Measurements from ENCODE around the gene FAM135A.
"Not testable (repeated sequence)": the region's sequence is repeated elsewhere in the genome, so short reads cannot be mapped to it uniquely, and the experiment has no call there.

Gene FAM135A

DNA sequence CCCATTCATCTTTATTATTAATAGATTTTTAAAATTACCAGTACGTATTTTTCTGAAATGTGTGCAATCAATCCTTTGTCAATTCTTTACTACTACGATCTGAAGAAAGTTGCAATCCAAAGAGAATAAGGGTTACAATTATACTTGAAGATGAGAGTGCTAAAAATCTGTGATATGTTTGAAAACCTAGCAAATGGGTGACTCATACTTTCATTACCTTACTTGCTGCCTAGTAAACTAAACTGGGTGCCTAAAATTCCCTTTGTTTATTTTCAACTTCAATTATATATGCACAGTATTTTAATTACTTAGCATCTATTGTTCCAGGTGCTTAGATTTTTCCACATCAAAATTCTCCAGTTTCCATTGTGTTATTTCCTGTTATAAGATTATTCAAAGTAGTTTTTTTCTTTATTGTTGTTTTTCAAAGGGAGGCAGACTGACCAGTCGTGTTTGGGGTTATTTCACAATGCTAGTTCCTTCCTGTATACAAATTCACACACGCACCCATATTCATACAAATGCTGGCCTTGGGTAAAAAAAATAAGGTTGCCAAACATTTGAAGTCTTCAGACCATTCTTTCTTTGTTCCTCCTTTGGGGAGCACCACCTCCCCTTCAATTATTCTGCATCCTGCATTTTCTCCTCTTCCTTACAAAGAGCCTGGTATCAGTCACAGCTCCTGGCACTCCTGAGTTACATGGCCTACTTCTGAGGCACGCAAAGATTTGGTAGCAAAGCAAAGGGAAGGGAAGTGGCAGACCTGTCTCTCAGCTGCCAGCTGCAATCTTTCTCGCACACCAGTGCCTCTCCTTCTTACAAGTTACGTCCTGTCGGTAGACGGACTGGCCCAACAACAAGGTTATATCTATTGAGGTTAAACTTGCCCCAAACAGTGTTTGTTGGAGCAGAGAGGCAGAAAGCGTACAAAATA, 16.2 kb upstream of the FAM135A start:
- FAIRE-seq: no peak

DNA sequence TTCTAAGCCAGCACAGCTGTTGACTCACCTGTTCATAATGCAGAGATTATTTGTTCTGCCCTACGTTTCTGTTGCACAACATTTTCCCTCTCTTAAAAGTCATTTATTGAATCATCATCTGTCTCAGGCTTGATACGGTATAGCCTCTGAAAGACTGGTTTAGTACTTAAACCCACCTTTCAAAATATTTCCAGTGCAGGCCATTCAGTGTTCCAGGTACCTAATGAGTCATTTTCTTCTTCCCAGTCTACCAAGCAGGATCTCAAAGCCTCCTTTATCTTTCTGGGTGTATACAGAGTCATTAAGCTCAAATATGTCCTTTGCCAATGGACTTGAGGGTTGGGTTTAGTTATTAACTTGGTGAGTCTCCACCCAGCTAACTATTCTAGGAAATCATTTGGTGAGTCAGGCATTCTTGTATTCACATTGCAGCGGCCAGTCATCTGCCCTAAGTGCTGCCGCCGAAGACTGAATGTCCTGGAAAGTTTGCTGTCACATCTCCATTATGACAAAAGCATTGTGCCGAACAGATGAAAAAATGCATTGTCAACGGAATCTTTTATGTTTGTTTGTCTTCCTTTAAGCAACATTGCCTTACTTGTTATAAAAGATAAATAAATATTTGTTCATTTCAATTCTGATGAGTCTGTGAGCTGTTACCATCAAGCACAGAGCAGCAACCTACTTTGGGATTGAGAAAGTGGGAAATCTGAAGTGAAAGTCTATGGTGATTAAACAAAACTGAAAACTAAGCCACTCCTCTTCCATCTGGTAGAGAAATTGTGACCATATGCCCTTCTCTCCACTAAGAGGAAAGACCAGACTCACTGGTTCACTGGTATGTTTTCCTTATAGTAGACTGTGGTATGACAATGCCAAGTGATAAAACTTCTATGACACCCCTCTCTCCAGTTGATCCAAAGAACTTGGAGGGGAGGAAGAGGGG, 14.3 kb upstream of the FAM135A start:
- no peak for FAIRE-seq

DNA sequence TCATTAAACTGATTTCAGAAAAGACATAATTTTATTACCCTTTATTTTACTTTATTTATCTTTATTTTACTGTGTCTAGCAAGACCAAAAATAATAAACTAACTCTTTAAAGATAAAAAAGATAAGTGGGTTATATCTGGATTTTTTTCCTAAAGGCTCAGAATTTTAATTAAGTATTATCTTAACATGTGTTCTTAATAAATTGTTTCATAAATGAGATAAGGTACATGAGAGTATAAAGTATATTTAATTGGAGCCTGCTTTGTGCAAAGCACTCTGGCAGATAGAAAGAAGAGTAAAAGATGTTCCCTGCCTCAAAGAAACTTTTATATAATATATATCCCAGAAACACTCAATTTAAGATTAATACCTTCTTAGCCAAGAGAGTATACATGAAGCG, 8.7 kb upstream of the FAM135A start:
- peak; percentile 89 for FAIRE-seq

DNA sequence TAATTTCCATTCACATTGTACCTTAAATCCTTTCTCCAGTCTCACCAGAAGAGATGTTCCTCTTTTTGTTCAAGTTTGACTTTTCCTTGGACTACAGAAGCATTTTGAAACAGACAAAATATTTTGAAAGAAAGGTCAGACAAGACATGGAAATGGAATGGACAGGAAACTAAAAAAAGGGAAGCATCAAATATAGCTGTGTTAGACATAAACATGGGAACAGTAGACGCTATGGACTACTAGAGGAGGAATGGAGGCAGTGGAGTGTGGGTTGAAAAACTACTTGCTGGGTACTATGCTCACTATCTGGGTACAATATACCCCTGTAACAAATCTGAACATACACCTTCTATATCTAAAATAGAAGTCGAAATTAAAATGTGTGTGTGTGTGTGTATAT, 4.1 kb upstream of the FAM135A start:
- no peak for FAIRE-seq

DNA sequence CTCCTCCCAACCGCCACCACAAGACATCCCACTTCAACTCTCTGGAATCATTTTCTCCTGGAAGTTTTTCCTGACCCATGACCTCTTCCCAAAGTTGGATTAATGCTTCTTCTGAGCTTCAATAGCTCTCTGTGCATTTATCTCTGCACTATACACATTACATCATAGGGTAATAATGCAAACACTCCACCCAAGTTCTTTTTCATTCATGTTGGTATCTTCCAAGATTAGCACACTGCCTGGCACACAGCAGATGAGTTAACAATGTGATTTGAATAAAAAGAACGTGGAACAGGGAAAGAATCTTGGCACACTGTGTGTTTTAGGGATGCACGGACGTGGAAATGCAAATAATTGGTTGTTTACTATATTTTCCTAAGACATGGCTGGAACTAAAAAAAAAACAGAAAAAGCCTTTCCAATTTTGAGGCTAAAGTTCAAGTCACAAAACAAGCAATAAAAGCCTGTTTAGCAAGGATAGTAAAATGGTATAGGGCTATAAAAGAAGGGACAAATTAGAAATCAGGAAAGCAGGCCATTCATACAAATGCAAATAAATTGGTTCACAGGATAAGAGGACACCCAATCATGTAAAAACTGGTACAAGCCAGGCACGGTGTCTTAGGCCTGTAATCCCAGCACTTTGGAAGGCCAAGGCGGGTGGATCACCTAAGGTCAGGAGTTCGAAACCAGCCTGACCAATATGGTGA, 1.6 kb upstream of the FAM135A start:
- no peak for FAIRE-seq

DNA sequence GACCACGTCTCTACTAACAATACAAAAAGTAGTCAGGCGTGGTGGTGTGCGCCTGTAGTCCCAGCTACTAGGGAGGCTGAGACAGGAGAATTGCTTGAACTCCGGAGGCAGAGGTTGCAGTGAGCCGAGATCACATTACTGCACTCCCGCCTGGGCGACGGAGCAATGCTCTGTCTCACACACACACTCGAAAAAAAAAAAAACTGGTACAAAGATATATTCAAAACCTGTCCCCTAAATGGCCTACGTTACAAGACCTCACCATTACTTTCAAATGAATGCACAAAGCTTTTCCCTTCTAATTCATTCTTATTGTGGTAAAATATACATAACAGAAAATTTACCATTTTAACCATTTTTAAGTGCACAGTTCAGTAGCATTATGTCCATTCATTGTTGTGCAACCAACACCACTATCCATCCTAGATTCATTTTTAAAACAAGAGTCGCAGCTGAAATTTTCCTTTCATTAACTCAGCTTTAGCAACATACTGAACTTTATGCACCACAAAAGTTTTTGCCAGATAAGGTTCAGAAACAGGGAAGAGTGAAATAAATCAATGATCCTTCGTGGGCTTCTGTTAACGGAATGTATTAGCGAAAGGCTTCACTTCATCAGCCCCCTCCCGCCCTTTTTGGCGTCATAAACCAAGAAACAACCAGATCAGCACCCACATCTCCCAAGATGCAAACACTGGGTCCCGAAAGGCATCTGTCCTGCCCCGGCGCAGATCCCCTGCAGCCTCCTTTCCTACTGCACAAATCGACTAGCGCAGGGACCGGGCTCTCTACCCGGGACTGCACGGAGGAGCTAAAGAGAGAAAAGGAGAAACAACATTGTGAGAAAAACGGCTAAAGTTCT, 825 bp upstream of the FAM135A start:
- FAIRE-seq: no peak

DNA sequence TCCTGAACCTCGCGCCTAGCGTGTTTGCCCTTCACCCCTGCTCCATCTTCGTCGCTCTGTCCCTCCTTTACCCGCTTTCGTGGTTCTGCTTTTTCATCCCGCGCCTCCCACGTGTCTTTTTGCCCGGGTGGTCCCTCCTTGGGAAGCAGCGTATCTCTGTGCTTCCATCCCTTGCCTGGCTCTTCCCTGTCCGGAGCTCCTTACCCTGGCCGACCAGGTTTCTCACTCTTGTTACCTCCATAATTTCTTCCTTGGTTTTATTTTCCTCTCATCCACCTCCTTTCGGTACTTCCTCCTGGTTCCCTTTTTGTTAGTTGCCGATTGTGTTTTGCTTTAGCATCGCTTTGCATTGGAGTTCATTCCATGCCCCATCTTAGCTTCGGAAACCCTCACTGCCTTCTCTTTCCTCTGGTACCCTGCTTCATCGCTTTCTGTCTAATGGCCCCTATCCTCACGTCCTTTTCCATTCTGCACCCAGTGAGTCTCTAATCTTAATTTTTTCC, 735 bp downstream of the FAM135A start:
- FAIRE-seq: no peak

DNA sequence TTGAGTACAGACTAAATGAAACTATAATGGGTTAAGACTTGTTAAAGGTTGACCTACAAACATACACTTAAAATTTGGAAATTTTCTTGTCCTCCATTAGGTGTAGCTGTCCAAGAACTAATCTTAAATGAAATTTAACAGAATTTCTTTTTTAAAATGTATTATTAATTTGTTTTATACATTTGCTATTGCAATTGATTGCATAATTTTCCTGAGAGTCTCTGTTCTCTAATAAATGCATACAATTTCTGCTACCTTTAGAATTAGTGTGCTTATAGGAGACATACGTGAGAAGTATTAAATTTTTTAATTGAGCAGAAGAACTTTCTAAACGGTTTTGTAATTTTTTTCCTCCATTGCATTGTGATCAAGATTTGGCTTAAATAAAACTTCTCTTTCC, 1.5 kb downstream of the FAM135A start:
- no peak for FAIRE-seq

DNA sequence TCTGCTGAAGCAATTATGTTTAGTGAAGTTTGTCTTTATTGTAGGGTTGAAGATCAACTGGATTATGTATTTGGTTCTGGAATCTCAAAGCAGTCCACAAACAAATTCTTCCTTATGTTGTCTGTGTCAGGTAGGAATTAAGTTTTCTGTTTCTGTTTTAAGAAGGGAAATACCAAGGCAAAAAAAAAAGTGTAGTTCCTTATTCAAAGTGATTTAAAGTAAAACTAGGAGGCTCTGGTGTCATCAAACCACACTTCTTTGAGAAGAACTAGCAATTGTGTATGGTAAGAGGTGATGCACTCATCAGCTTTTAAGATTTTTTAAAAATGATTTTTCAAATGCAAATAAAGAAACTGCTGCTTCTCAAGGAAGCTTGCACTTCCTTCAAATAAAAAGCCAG, 1.9 kb downstream of the FAM135A start:
- no peak for FAIRE-seq

DNA sequence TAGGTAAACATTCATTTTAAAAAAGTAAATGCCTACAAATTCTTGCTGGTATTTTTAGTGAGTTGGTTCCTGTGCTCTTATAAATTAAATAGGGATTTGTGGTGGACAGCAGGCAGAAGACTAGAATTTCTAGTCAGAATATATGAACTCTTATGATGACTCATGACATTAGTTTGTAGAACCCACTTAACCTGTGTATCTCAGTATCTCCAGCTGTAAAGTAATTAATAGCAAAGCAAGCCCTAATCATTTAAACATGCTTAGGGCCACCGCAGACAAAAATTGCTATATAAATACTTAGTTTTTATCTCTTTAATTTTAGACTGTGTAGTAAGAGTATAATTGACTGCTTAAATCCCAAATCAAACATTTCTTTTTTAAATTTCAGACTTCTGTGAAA, 2.4 kb downstream of the FAM135A start:
- no peak for FAIRE-seq

DNA sequence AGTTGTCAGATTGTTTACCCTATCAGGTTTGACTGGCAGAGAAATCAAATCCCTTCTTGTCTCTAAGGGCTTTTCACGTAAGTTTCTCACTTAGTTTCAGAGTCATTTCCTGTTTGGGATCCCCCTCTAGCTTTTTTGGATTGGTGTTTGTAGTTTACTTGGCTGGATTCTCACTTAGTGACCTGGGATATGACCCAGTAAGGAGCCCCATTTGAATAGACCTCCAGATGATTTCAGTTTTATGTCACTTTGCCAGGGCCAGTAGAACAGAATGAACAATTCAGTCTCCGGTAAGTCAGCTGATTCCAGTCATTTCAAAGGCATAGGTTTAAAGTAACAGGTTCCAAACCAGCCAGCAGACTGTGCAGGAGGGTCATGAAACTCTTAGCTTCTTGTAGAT, 8.2 kb downstream of the FAM135A start:
- FAIRE-seq: no peak

DNA sequence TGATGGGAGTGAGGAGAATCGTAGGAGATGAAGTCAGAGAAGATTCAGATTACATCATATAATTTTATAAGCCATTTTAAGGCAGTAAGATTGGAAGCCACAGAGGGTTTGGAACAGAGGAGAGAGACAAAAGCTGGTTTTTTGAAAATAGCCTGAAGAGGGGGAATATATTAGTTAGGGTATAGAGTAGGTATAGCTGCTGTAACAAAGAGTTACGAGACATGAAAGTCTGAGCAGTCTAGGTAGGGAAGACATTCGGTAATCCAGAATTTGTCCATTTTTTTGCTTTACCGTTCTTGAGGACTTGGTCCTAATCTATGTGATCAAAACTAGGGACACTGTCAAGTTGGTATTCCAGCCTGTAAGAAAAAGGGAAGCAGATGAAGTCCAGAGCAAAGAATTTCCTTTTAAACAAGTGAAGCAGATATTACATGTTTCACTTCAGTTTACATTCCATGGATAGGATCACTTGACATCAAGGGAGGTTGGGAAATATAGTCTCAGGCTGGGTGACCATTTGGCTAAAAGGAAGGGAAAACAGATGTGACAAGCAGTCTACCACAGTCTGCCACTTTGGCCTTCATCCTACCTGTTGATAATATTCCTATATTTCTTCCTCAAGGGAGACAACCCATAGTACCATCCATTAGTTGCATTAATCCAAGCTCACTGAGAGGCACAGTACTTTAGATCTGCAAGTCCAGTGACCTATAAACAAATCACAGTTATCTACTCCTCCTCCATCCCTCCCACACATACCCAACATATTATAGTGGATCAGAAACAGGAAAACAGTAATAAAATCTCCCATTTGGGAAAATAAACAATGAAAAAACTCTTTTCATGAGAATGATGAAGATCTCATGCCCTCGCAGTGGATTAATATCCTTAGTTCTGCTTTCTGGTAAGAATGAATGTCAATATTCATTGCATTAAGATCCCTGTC, 10.2 kb downstream of the FAM135A start:
- FAIRE-seq: peak; percentile 94

DNA sequence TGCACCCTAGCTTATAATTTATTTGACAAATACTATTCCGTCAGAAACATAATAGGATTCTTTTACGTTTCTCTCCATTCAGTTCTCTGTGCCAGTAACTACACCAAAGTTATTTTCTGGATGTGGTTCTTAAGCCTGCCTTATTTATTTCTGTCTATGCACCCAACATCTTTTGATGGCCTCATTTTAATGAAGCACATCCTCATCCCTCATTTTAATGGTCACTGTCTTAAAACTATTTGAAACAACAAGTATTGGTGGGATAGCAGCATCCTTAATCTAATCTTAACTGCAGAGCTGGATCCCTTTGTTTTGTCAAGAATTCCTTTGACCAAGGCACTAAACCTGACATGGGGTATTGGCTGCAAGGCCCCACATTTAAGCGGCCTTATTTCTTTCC, 11.0 kb downstream of the FAM135A start:
- FAIRE-seq: peak; percentile 91

DNA sequence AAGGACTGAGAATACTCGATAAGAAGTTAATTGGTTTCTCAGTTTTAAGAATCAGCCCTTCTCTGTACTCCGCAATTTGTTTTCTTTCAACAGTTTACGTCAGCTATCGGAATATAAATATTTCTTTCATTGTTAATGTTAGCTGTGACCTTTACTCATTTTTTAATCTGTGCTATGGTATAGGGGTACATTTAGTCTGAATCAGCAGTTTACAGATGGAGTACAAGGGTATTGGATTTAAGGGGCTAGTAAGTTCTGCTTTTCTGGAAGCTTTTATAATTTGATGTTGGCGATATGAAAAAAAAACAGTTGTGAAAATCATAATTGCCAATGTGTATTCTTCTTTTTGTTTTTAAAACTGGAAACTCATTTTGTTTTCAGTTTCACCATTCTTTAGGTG, 23.0 kb downstream of the FAM135A start:
- no peak for FAIRE-seq

DNA sequence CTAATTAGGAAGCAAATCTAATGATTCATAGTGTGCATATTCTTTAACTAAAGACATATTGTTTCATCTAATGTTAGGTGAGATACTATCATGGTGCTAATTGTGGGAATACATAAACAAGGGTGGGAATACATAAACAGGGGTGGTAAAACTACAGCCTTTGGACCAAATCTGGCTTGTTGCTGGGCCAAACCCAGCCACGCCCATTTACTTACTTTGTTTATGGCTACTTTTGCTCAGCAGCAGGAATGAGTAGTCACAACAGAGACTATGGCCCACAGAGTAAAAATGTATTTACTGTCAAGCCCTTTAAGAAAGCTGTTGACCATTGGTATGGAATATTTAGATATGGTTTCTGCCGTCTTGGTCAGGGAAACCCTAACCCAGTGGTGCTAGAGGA, 31.7 kb downstream of the FAM135A start:
- no peak for FAIRE-seq

DNA sequence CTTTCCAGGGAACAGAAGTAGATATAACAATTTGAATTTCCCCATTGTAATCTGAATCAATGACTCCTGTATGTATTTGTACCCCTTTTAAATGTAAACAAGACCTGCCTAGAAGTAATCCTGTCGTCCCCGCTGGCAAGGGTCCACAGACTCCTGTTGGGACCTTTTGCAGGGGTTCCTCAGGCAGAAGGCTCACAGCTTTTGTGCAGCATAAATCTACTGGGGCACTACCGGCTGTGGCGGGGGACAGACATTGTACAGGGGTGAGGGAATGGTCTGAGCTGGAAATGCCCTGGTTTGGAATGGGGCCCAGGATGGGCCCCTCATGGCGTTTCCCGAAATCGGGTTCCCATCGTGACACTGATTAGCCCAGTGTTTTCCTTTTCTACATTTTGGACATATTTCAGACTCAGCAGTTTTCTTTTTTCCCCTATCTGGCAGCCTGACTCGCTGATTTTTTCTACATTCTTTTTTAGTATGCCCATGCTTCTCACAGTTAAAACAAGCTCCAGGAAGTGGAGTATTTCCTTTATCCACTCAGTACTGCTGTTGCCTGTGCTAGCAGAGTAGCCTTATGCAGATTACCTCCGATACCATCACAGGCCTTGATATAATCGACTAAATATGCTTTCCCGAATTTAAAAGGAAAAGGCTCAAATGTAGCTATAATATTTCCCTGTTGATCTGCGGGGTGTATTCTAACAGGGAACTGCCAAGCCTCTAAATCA, 34.2 kb downstream of the FAM135A start:
- not testable (repeated sequence) for FAIRE-seq

DNA sequence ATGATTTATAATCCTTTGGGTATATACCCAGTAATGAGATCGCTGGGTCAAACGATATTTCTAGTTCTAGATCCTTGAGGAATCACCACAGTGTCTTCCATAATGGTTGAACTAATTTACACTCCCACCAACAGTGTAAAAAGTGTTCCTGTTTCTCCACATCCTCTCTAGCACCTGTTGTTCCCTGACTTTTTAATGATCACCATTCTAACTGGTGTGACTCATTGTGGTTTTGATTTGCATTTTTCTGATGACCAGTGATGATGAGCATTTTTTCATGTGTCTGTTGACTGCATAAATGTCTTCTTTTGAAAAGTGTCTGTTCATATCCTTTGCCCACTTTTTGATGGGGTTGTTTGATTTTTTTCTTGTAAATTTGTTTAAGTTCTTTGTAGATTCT, 40.6 kb downstream of the FAM135A start:
- not testable (repeated sequence) for FAIRE-seq

DNA sequence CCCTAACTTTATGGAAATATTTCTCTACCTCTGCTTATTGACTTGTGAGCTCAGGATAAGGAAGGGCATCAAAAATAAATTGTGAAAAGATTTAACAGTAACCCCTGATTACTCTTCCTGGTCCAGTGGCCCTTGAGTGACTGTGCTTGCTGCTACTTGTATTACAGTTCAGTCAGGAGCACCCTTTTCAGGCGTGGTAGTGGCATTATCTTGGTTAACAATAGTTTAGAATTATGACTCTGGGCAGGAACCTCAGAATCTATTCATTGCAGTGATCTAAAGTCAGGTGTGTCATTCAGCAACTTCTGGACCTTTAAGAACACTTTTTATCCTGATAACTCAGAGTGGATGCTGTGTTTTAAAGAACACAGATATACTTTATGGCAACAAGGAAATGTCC, 43.4 kb downstream of the FAM135A start:
- no peak for FAIRE-seq

DNA sequence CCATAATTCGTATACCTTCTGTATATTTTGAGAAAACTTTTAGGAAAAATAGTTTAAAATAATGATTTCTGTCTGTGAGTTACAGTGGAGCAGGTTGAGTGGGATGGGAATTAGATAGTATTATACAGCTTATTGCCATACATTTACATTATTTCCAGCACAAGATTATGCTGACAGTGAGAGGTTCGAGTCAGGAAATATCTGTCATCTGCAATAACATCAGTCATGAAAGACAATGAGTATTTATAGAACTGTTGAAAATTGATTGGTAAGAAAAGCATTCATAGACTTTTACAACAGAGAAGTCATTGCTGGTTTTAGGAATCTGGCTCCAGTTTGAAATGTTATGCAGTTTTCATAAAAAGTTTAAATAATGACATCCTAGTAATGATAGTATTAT, 45.9 kb downstream of the FAM135A start:
- no peak for FAIRE-seq

DNA sequence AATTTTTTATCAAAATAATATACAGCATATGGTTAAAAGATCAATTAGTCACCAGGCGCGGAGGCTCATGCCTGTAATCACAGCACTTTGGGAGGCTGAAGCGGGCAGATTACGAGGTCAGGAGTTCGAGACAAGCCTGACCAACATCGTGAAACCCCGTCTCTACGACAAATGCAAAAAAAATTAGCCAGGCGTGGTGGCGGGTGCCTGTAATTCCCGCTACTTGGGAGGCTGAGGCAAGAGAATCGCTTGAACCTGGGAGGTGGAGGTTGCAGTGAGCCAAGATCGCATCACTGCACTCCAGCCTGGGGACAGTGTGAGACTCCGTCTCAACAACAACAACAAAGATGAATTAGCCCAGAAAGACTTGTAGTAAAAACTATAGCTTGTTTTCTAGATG, 46.4 kb downstream of the FAM135A start:
- FAIRE-seq: not testable (repeated sequence)

All from endometrium (tissue), 2 donors.